HG03025 (cell line): Measurements from ENCODE around the gene REPS2.

Experiments used
- ATAC-seq: cut with Tn5 transposase; IDR thresholded peaks from one replicate; pipeline ENCODE4 v1.9.1; 2021; ENCODE audit warnings: mild to moderate bottlenecking, moderate library complexity; ENCODE audit not compliant: unreplicated experiment, low FRiP score

The REPS2 gene

GRCh38 chrX:17187136-17187756 lies 240.8 kb downstream of the REPS2 start:
- no peak for ATAC-seq

GRCh38 chrX:17192106-17192505 lies 245.6 kb downstream of the REPS2 start:
- no peak for ATAC-seq
